Measurements from ENCODE around the gene USP46. TPM values are rescaled to one million over a fixed set of nuclear protein-coding genes. Genes with fewer than 3 reads are reported as not detected.

Gene USP46
- total RNA-seq, 4 donors from 2014 or later = 7.0 to 10.9 (median 9.1) TPM

- TF ChIP-seq CTCF (IDR thresholded peaks at IDR 0.05; ENCODE audit: low read depth) = no peak
Measured at GRCh38 chr4:52576961-52577623, 82.0 kb downstream of the USP46 start.

- TF ChIP-seq CTCF (IDR thresholded peaks at IDR 0.05; ENCODE audit: low read depth) = no peak
Measured at GRCh38 chr4:52576326-52576725, 82.8 kb downstream of the USP46 start.

GRCh38 chr4:52575406-52575805 is 83.7 kb downstream of the USP46 start:
- no peak for TF ChIP-seq CTCF (IDR thresholded peaks at IDR 0.05; ENCODE audit: low read depth)

- no peak for TF ChIP-seq CTCF (IDR thresholded peaks at IDR 0.05; ENCODE audit: low read depth)
Measured at GRCh38 chr4:52574036-52574435, 85.1 kb downstream of the USP46 start.

GRCh38 chr4:52573551-52573950 is 85.5 kb downstream of the USP46 start:
- no peak for TF ChIP-seq CTCF (IDR thresholded peaks at IDR 0.05; ENCODE audit: low read depth)

- no peak for TF ChIP-seq CTCF (IDR thresholded peaks at IDR 0.05; ENCODE audit: low read depth)
Measured at GRCh38 chr4:52572936-52573485, 86.1 kb downstream of the USP46 start.

GRCh38 chr4:52568351-52568750 is 90.8 kb downstream of the USP46 start:
- TF ChIP-seq CTCF (IDR thresholded peaks at IDR 0.05; ENCODE audit: low read depth) = no peak
